Measurements from ENCODE around the gene TXNDC17. TPM values are rescaled to one million over a fixed set of nuclear protein-coding genes. Genes with fewer than 3 reads are reported as not detected.
"Not testable (repeated sequence)": the region's sequence is repeated elsewhere in the genome, so short reads cannot be mapped to it uniquely, and the experiment has no call there.

The TXNDC17 gene
- 100 to 1,000 TPM in 1 of 4 donors, 10 to 100 TPM in 2, 1 to 10 TPM in 1; 2.8 to 108 (median 51.5) TPM for total RNA-seq

DNA sequence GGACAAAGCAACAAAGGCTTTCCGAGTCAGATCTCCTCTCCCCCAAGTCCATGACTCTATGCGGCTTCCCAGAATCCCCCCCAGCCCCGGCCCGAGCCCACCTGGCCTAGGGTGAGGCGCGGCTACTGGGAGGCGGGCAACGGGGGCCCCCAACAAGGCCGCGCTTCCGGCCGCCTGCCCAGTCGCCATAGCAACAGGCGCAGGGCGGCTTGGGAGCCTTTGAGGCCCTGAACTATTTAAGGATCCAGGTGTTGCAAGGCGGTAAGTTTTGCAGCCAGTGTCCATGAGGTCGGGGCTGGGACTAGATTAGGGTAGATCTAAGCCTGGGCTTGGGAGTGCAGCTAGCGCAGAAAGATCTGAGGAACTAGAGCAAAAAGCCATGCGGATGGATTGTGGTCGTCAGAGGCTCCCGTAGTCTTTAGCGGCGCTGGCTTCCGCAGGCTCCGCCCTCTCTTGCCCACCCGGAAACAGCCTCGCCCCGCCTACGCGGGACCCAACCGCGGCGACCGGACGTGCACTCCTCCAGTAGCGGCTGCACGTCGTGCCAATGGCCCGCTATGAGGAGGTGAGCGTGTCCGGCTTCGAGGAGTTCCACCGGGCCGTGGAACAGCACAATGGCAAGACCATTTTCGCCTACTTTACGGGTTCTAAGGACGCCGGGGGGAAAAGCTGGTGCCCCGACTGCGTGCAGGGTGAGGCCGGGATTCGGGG lies at the start of gene TXNDC17, which contains the start of gene KIAA0753:
TXNDC17 (plus strand) TSS at position 525 of the 711 bp plus-strand sequence; CDS start at position 548, 23 bp downstream.
KIAA0753 (minus strand) TSS at position 176 of the 711 bp plus-strand sequence. CDS start 5,608 bp downstream, outside the sequence.
- H3K4me3 ChIP-seq = peak within 1 kb of the TSS; percentile 87 to 90
- peak within 1 kb of the TSS; percentile 73 to 81 for H3K27ac ChIP-seq
- H3K36me3 ChIP-seq = no peaks in the 10 kb centered on the region
- intact Hi-C loops (cut with DNase I; ENCODE audit: low total_unique reads) = no loop called here
- TF ChIP-seq POLR2A (IDR thresholded peaks at IDR 0.05) = peak; percentile 41 to 71
- TF ChIP-seq, protein P1, sequence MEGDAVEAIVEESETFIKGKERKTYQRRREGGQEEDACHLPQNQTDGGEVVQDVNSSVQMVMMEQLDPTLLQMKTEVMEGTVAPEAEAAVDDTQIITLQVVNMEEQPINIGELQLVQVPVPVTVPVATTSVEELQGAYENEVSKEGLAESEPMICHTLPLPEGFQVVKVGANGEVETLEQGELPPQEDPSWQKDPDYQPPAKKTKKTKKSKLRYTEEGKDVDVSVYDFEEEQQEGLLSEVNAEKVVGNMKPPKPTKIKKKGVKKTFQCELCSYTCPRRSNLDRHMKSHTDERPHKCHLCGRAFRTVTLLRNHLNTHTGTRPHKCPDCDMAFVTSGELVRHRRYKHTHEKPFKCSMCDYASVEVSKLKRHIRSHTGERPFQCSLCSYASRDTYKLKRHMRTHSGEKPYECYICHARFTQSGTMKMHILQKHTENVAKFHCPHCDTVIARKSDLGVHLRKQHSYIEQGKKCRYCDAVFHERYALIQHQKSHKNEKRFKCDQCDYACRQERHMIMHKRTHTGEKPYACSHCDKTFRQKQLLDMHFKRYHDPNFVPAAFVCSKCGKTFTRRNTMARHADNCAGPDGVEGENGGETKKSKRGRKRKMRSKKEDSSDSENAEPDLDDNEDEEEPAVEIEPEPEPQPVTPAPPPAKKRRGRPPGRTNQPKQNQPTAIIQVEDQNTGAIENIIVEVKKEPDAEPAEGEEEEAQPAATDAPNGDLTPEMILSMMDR (IDR thresholded peaks at IDR 0.05) = peak in 1 of 4 experiments; percentile 10
- no peaks in the 10 kb centered on the region for H3K9me3 ChIP-seq
- H3K4me1 ChIP-seq = peaks cover 0 to 13% of the 10 kb centered on the region in 2 donors
- no peaks in the 10 kb centered on the region for H3K27me3 ChIP-seq
- peak; percentile 88 to 89 for DNase-seq

DNA sequence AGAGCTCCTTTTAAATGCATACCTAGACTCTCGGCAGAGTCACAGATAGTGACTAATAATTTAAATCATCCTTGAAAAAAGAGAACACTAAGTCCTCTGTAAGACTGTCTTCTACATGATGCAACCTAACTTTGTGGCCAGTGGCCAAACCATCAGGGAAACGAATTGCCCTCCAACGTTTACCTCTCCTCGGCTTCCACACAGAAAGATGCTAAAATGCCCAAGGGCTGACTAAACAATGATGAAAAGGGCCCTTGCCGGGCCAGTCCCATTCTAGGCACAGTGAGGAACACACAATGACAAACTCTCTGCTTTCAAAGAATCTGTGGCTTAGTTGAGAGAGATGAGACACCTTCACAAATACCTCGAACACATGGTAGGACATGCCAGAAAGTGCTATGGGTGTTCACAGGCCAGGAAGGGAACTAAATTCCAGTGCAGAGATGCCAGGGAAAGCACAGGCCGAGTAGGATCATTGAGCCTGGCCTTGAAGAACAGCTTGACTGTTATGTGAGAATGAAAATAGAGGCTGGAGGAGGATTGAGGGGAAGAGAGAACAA lies 49.2 kb upstream of the TXNDC17 start:
- no peaks in the 10 kb centered on the region for H3K36me3 ChIP-seq
- H3K4me3 ChIP-seq = no peak overlapping the region
- no peak for DNase-seq
- intact Hi-C loops (cut with DNase I; ENCODE audit: low total_unique reads) = no loop called here
- TF ChIP-seq, protein P1 (IDR thresholded peaks at IDR 0.05) = no peak
- TF ChIP-seq POLR2A (IDR thresholded peaks at IDR 0.05) = no peak
- no peaks in the 10 kb centered on the region for H3K9me3 ChIP-seq
- no peaks in the 10 kb centered on the region for H3K4me1 ChIP-seq
- H3K27me3 ChIP-seq = no peaks in the 10 kb centered on the region
- no peak overlapping the region for H3K27ac ChIP-seq

DNA sequence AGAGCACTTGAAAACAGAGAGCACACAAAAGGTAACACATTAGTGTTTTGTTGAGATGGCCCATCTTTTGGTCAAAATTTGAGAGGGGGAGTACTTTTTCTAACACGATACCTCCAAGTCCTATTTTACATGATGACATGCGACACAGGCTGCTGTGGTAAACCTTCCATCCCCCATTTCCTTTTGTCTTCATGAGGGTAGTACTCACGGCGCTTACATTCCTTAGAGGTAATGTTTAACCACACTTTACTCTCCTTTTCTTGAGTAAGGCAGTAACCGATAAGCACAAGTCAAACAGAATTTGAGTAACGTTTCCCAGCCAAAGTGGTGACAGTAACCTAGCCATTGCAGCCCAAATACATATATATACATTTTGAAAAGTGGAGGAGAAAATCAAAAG lies 48.7 kb upstream of the TXNDC17 start:
- Histone ChIP-seq H3K27ac (no peak overlapping the region), H3K27me3 (no peaks in the 10 kb centered on the region), H3K36me3 (no peaks in the 10 kb centered on the region), H3K4me3 (no peak overlapping the region), H3K4me1 (no peaks in the 10 kb centered on the region), H3K9me3 (no peaks in the 10 kb centered on the region)
- TF ChIP-seq POLR2A (IDR thresholded peaks at IDR 0.05) = no peak
- TF ChIP-seq, protein P1 (IDR thresholded peaks at IDR 0.05) = no peak
- DNase-seq = no peak
- intact Hi-C loops (cut with DNase I; ENCODE audit: low total_unique reads) = no loop called here

DNA sequence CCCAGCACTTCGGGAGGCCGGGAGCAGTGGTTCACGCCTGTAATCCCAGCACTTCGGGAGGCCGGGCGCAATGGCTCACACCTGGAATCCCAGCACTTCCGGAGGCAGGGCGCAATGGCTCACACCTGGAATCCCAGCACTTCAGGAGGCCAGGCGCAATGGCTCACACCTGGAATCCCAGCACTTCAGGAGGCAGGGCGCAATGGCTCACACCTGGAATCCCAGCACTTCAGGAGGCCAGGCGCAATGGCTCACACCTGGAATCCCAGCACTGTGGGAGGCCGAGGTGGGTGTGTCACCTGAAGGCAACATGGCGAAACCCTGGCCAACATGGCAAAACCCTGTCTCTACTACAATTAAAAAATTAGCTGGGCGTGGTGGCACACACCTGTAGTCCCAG lies 47.5 kb upstream of the TXNDC17 start:
- H3K36me3 ChIP-seq; H3K4me1 ChIP-seq; H3K4me3 ChIP-seq; H3K27ac ChIP-seq; intact Hi-C loops (cut with DNase I; ENCODE audit: low total_unique reads); DNase-seq; H3K27me3 ChIP-seq; H3K9me3 ChIP-seq: not testable (repeated sequence)

DNA sequence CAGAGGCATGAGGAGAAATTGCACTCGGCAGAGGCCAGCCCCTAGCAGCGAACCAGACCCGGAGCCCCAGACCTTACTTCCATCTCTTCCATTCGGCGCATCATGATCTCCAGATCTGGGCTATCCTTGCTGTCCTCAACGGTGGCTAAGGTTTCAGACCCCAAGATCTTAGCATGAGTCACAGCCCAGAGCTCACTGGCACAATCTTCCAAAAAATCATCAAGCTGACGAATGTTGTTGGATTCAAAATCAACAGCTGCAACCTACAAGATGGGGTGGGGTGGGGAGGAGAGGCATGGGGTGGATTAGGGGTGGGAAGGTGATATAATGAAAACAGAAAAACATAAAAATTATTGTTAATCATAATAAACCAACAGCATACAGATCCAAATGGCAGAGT lies 44.8 kb upstream of the TXNDC17 start:
- TF ChIP-seq, protein P1 (IDR thresholded peaks at IDR 0.05) = no peak
- no peak for TF ChIP-seq POLR2A (IDR thresholded peaks at IDR 0.05)
- intact Hi-C loops (cut with DNase I; ENCODE audit: low total_unique reads) = no loop called here
- Histone ChIP-seq H3K36me3 (no peaks in the 10 kb centered on the region), H3K27ac (no peak overlapping the region), H3K4me1 (no peaks in the 10 kb centered on the region), H3K9me3 (no peaks in the 10 kb centered on the region), H3K4me3 (no peak overlapping the region), H3K27me3 (no peaks in the 10 kb centered on the region)
- no peak for DNase-seq

Measured in uterus (tissue), 4 donors.